Rectal smooth muscle tissue (tissue), 1 donor: ENCODE data around the gene OR5H15.
"Not testable (repeated sequence)": the region's sequence is repeated elsewhere in the genome, so short reads cannot be mapped to it uniquely, and the experiment has no call there.

ENCODE experiments used
- H3K27ac ChIP-seq: one replicate; pipeline ENCODE4 v1.7.0; 2013; ENCODE audit warnings: low read depth, low read length, inconsistent platforms
- H3K27me3 ChIP-seq: one replicate; pipeline ENCODE4 v1.7.0; 2013; ENCODE audit warnings: low read length; ENCODE audit not compliant: control insufficient read depth, insufficient read depth
- H3K36me3 ChIP-seq: one replicate; pipeline ENCODE4 v1.7.0; 2013; ENCODE audit warnings: low read length; ENCODE audit not compliant: control insufficient read depth, insufficient read depth
- H3K4me1 ChIP-seq: one replicate; pipeline ENCODE4 v1.7.0; 2013; ENCODE audit warnings: low read length; ENCODE audit not compliant: control insufficient read depth, insufficient read depth
- H3K4me3 ChIP-seq: one replicate; pipeline ENCODE4 v1.7.0; 2013; ENCODE audit warnings: low read length
- H3K9ac ChIP-seq: one replicate; pipeline ENCODE4 v1.7.0; 2013; ENCODE audit warnings: low read length

Gene OR5H15

DNA sequence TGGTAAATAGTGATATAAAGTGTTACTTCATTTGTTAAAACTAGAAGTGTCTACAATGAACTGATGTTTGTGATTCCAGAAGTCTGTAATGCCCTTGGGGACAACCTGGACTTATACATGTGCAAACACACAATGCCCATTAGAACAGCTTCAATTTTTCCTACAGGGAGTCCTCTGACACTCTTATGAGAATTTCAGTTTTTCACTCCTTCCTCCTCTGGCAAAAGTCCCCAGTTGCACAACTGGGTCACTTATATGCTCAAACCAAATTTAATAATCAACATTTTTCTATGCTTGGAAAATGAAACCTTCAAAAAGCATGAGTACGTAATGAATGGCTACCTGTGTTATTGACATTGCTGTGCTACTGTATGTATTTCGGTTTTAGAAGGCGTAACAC lies at the start of gene OR5H15:
Gene OR5H15, plus strand, starts transcription at position 301 of the 400 bp plus-strand sequence. CDS start 2,004 bp downstream, outside the sequence.
- H3K27me3 ChIP-seq = no peaks in the 10 kb centered on the region
- no peak within 1 kb of the TSS for H3K9ac ChIP-seq
- no peak within 1 kb of the TSS for H3K27ac ChIP-seq
- H3K36me3 ChIP-seq = no peaks in the 10 kb centered on the region
- H3K4me3 ChIP-seq = no peak within 1 kb of the TSS
- no peaks in the 10 kb centered on the region for H3K4me1 ChIP-seq

DNA sequence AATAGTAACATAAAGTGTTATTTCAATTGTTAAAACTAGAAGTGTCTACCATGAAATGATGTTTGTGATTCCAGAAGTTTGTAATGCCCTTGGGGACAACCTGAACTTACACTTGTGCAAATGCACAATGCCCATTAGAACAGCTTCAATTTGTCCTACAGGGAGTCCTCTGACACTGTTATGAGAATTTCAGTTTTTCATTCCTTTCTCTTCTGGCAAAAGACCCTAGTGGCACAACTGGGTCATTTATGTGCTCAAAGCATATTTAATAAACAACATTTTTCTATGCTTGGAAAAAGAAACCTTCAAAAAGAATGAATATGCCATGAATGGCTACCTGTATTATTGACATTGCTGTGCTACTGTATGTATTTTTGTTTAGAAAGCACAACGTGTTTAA lies 36.1 kb upstream of the OR5H15 start, which contains the start of gene OR5H1:
Gene OR5H1, plus strand, starts transcription at position 301 of the 400 bp plus-strand sequence. CDS start 1,977 bp downstream, outside the sequence.
- no peak within 1 kb of the TSS for H3K27ac ChIP-seq
- H3K27me3 ChIP-seq = no peaks in the 10 kb centered on the region
- no peak within 1 kb of the TSS for H3K4me3 ChIP-seq
- no peaks in the 10 kb centered on the region for H3K36me3 ChIP-seq
- H3K4me1 ChIP-seq = no peaks in the 10 kb centered on the region
- no peak within 1 kb of the TSS for H3K9ac ChIP-seq

DNA sequence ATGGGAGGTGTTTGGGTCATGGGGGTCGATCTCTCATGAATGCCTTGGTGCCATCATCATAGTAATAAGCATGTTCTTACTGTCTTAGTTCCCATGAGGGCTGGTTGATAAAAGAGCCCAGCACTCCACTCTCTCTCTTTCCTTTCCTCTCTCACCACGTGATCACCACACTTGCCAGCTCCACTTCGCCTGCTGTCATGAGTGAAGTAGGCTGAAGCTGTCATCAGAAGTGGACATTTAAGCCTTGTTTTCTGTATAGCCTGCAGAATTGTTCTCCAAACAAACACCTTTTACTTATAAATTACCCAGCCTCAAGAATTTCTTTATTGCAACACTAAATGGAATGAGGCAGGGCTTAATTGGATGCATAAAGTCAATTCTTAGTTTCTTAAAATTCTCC lies 29.9 kb upstream of the OR5H15 start:
- Histone ChIP-seq H3K4me1 (no peaks in the 10 kb centered on the region), H3K36me3 (no peaks in the 10 kb centered on the region), H3K27me3 (no peaks in the 10 kb centered on the region), H3K9ac (no peak overlapping the region), H3K27ac (no peak overlapping the region), H3K4me3 (no peak overlapping the region)

DNA sequence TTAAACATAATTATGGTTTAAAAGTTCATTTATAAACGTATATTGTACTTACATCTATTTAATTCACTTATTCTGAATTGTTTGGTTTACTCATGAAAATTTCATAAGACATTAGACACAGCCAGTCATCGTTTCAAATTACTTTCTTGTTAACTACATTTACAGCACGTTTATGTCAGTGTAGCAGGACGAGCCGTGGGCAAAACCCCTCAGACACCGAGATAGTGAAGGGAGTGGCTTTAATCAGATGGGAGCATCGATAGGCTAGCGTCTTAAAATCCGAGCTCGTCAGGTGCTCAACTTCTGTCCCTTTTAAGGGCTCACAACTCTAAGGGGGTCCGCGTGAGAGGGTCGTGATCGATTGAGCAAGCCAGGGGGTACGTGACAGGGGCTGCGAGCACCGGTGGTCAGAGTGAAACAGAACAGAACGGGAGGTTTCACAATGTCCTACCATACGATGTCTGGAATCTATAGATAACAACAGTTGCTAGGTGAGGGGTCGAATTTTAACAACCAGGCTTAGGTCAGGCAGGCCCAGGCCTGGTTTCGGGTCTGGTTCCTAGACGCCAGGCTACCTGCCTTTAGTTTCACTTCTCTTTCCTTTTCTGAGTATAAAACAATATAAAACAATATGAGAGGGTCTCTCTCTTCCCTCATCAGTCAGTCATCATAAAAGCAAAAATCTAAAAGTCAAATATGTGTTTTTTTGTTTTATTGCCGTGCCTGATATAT lies 28.5 kb upstream of the OR5H15 start:
- H3K27ac ChIP-seq = not testable (repeated sequence)

DNA sequence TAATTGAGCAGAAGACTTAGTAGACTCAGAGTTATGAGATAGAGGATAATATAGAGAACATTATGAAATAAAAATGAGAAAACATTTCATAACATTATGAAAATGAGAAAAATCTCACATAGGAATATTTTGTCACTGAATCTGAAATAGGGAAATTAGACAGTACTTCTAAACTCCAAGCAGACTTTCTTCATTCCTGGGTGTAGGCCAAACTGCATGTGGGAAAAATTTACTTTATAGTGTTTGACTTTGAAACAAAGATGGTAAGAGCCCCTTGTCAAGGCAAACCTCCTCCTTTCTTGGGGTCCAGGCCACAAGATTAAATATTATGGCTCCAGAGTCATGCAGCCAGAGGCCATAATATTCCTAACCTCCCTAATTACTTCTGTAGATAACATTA lies 26.0 kb upstream of the OR5H15 start:
- no peaks in the 10 kb centered on the region for H3K36me3 ChIP-seq
- no peaks in the 10 kb centered on the region for H3K4me1 ChIP-seq
- H3K27ac ChIP-seq = no peak overlapping the region
- no peak overlapping the region for H3K4me3 ChIP-seq
- H3K27me3 ChIP-seq = no peaks in the 10 kb centered on the region
- no peak overlapping the region for H3K9ac ChIP-seq

More for the DNA sequence above, 28.5 kb upstream of the OR5H15 start:
- H3K36me3 ChIP-seq, H3K4me3 ChIP-seq, H3K27me3 ChIP-seq, H3K9ac ChIP-seq, H3K4me1 ChIP-seq: not testable (repeated sequence)

DNA sequence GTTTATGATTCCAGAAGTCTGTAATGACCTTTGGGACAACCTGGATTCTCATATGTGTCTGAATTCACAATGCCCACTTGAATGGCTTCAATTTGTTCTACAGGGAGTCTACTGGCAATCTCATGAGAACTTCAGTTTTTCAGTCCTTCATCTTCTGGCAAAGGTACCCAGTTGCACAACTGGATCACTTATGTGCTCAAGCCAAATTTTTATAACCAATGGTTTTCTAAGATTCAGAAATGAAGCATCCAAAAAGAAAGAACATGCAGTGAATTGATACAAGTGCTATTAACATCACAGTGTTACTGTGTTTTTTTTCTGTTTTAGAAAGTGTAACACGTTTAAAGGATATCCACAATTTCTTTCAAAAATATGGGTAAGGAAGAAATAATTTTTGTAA lies 19.3 kb upstream of the OR5H15 start, which contains the start of gene OR5H14:
Gene OR5H14, plus strand, starts transcription at position 301 of the 400 bp plus-strand sequence. CDS start 1,907 bp downstream, outside the sequence.
- no peak within 1 kb of the TSS for H3K27ac ChIP-seq
- H3K36me3 ChIP-seq = no peaks in the 10 kb centered on the region
- no peaks in the 10 kb centered on the region for H3K27me3 ChIP-seq
- H3K4me3 ChIP-seq = no peak within 1 kb of the TSS
- no peaks in the 10 kb centered on the region for H3K4me1 ChIP-seq
- H3K9ac ChIP-seq = no peak within 1 kb of the TSS

DNA sequence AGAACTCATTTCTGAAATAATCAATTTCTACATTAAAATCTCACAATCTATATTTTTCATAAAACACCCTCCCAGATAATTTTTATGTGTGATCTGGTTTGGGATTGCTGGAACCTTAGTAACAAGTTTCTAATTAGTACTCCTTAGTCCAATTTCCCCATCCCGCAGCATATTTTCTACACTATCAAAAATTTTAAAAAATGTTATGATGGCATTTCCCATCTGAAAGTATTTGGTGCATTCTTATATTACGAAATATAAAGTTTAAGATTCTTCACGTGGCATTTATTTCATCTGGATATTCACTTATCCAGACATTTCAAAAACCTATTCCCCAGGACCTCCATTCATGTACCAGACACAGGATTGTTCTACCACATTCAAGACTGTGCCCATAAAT lies 17.7 kb upstream of the OR5H15 start:
- H3K4me1 ChIP-seq = no peaks in the 10 kb centered on the region
- no peak overlapping the region for H3K9ac ChIP-seq
- no peak overlapping the region for H3K4me3 ChIP-seq
- H3K27ac ChIP-seq = no peak overlapping the region
- no peaks in the 10 kb centered on the region for H3K36me3 ChIP-seq
- H3K27me3 ChIP-seq = no peaks in the 10 kb centered on the region

DNA sequence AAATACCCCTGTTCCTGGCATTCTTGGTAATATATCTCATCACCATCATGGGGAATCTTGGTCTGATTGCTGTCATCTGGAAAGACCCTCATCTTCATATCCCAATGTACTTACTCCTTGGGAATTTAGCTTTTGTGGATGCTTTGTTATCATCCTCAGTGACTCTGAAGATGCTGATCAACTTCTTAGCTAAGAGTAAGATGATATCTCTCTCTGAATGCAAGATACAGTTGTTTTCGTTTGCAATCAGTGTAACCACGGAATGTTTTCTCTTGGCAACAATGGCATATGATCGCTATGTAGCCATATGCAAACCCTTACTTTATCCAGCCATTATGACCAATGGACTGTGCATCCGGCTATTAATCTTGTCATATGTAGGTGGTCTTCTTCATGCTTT lies 17.0 kb upstream of the OR5H15 start:
- H3K36me3 ChIP-seq, H3K27ac ChIP-seq, H3K9ac ChIP-seq, H3K4me1 ChIP-seq, H3K4me3 ChIP-seq, H3K27me3 ChIP-seq: not testable (repeated sequence)

DNA sequence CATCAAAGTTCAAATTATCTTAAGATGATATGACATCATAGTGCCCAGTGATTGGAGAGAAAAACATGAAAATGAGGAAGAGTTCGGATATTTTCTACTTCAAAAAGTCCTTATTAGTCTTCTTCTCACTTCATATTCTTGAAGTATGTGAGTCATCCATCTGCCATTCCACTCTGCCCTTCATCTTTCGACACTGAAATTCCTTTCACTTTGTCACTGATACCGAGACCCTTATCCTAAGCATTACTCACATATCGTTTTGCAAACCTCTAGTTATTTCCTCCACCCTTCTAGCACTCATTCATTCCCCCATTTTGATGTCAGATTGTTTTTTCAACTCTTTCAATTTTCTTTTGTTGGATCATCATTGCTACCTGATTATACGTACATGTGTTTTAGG lies 15.3 kb upstream of the OR5H15 start:
- H3K4me1 ChIP-seq = no peaks in the 10 kb centered on the region
- H3K36me3 ChIP-seq = no peaks in the 10 kb centered on the region
- no peak overlapping the region for H3K27ac ChIP-seq
- no peak overlapping the region for H3K4me3 ChIP-seq
- no peak overlapping the region for H3K9ac ChIP-seq
- H3K27me3 ChIP-seq = no peaks in the 10 kb centered on the region

DNA sequence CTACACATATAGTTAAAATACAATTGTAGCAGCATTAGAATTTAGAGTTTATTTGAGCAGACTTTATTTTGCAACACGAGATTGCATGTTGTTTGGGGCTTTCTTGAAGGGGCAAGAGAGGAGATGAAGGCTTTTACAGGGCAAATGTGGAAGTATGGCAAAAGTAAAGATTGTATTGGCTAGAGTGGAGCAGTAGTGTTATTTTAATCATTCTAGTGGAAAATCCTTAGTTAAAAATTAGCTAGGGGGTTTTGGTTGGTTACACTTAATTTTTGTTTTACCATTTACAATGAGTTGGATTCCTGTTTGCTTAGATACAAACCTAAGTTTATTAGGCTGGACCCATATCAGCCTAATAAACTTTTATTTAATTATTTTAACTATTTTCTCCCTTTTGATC lies 4.6 kb downstream of the OR5H15 start:
- Histone ChIP-seq H3K36me3 (no peaks in the 10 kb centered on the region), H3K27me3 (no peaks in the 10 kb centered on the region), H3K9ac (no peak overlapping the region), H3K4me3 (no peak overlapping the region), H3K27ac (no peak overlapping the region), H3K4me1 (no peaks in the 10 kb centered on the region)

DNA sequence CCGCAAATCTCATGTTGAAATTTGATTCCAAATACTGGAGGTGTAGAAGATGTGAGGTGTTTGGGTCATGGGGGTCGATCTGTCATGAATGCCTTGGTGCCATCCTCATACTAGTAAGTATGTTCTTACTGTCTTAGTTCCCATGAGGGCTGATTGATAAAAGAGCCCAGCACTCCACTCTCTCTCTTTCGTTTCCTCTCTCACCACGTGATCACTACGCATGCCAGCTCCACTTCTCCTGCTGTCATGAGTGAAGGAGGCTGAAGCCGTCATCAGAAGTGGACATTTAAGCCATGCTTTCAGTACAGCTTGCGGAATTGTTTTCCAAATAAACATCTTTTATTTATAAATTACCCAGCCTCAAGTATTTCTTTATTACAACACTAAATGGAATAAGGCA lies 6.1 kb downstream of the OR5H15 start:
- H3K27me3 ChIP-seq = no peaks in the 10 kb centered on the region
- no peak overlapping the region for H3K27ac ChIP-seq
- no peaks in the 10 kb centered on the region for H3K4me1 ChIP-seq
- H3K36me3 ChIP-seq = no peaks in the 10 kb centered on the region
- no peak overlapping the region for H3K9ac ChIP-seq
- H3K4me3 ChIP-seq = no peak overlapping the region

DNA sequence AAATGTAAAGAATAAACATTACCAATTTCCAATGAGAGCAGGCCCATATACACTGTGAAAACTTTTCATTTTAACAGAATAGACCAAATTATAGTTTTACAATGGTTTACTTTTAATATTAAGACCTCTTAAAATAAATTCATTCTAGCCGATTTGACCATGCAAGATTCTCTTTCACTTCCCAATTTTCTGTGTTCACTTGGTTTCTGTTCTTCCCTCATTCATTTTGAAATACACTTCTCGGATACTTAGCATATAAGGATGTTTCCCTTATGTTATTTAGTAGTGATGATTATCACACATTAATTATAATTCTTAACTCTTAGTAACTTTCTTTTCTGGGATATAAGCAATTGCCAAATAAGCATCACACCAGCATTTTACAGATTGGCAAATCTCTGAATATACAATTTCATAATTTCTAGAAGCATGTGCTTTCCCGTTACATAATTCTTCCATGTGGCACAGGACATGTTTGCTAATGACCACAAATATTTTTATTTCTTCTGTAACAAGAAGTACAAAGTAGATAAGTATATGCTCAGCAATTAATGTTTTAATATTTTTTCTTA lies 13.9 kb downstream of the OR5H15 start:
- H3K9ac ChIP-seq = no peak overlapping the region
- H3K36me3 ChIP-seq = no peaks in the 10 kb centered on the region
- no peaks in the 10 kb centered on the region for H3K27me3 ChIP-seq
- H3K4me1 ChIP-seq = no peaks in the 10 kb centered on the region
- H3K27ac ChIP-seq = no peak overlapping the region
- no peak overlapping the region for H3K4me3 ChIP-seq

DNA sequence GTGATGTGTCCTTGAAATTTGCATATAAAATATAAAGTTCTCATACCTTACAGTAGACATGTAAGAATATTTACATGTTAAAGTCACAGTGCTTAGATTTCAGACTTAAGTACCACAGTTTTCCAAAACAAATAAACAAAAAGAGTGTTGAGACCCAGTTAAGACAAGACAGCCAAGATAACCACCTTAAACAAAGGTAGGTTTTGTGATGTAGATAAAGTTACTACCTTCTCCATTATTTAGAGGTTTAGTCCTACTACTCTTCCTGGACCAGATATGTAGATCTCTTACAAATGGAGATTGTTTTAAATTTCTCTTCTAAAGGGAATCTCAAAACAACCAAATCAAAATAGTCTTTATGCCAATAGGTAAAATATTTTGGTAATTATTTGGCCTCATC lies 15.7 kb downstream of the OR5H15 start:
- Histone ChIP-seq H3K27me3 (no peaks in the 10 kb centered on the region), H3K27ac (no peak overlapping the region), H3K4me1 (no peaks in the 10 kb centered on the region), H3K4me3 (no peak overlapping the region), H3K9ac (no peak overlapping the region), H3K36me3 (no peaks in the 10 kb centered on the region)
